Hepatocyte (in vitro differentiated cells): ENCODE measurements around the gene LXN.

Source experiments
- CTCF ChIP-seq: fragments of 200-600 bp; sonication (generic); IDR thresholded peaks from 2 replicates; pipeline ENCODE4 v1.5.1; 2016; ENCODE audit warnings: antibody characterized with exemption, mild to moderate bottlenecking; ENCODE audit not compliant: poor library complexity
- EZH2 ChIP-seq: fragments of 200-600 bp; sonication (generic); IDR thresholded peaks from 2 replicates; pipeline ENCODE4 v1.6.1; 2016; ENCODE audit warnings: antibody characterized with exemption, mild to moderate bottlenecking, borderline replicate concordance

DNA sequence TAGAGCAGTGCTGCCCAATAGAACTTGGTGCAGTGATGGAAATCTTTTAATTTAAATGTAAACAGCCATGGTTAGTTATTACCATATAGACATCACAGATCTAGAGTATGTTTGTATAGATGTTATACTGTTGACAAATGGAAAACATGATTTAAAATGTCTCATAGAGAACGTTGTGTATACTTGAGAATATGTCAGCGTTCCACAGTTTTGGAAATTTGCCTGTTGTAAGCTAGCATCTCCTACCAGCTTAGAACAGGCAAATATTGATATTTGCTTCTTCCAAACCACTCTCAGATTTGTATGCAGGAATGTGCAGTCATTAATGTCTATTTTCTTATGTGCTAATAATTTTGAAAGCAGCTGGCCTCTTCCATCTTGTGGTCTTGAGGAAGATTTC lies 8.4 kb upstream of the LXN start:
- TF ChIP-seq CTCF (no peak), EZH2 (no peak)
